CMK (cell line): ENCODE measurements around the gene OVCA2.

Experiments
- DNase-seq: peaks from one replicate; pipeline ENCODE4 v3.0.0-alpha.2; 2010; ENCODE audit warnings: low read depth

OVCA2 gene

DNA sequence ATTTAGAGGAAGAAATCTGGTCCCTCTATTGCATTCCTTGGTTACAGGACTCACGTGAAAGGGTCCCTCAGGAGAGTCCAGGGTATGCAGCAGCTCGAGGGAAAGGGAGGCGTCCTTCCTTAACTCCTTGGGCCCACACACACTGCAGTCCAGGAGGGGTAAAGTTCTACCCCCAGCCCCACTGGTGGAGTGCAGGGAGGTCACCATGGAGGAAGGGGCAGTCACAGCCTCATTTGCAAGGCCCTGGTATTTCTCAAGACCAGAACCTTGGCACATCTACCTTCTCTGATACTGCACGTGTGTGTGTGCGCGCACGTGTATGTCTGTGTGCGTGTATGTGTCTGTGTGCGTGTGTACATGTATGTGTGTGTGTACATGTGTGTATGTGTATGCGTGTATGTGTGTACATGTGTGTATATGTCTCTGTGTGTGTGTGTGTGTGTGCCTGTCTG, 24.2 kb downstream of the OVCA2 start:
- no peak for DNase-seq

DNA sequence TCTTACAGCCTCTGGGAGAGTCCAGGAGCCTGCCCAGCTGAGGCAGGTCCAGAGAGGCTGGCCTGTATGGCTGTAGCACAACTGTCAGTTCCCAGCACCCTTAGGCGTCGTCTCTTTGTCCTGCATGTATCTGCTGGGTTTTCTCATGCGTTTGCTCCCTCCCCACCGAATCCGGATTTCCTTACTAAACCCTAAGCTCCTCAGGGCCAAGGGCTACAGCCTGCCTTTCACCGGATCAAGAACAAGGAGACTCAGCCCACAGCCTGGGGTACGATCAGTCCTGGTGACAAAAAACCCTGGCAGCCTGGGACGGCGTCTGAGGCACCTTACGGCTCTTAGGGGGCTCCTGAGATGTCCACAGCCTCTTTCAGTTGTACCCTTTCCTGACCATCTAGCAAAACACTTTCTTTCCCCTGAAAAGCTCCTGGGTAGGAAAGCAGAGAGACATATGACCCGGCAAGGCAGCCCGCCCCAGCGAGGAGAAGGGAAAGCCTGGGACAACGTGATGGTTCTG, 25.3 kb downstream of the OVCA2 start:
- no peak for DNase-seq

DNA sequence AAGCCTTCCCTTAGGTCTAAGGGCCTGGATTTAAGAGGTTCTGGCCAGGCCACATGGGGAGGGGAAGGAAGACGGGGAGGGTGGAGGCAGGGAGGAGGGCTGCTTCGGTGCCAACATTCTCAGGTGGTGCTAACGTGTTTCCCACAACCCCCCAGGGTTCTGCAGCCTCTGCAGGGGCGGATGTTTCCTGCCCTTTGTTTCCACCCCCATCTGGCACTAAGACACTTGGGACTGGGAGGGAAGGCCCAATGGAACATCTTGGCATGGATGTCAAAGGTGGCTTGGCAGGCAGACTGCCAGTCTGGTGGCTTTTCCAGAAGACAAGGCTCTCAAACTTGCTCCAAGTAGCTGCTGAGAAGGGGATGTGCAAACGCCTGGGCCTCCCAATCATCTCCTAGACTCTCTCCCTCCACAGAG, 25.8 kb downstream of the OVCA2 start:
- no peak for DNase-seq

DNA sequence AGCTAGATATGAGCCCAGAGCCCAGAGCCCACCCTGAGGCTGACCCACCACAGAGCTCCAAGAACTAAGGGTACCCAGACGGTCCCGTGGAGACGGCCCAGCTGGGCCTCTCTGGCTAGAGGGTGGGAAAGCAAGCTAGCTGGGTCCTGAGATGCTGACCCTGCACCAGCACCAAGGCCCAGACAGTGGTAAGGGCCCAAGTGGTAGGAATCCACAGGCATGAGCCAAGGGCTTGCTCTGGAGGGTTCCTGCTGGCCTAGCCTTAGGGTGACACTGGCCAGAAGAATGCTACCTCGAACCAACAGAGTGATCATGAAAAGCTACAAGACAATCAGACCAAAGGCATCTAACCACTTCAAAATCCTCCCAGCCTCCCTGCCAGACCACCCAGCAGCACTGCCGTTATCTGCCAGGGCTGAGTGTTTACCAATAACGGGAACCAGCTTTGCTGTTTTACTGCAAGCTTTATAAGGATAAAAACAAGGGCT, 26.3 kb downstream of the OVCA2 start:
- DNase-seq = no peak

DNA sequence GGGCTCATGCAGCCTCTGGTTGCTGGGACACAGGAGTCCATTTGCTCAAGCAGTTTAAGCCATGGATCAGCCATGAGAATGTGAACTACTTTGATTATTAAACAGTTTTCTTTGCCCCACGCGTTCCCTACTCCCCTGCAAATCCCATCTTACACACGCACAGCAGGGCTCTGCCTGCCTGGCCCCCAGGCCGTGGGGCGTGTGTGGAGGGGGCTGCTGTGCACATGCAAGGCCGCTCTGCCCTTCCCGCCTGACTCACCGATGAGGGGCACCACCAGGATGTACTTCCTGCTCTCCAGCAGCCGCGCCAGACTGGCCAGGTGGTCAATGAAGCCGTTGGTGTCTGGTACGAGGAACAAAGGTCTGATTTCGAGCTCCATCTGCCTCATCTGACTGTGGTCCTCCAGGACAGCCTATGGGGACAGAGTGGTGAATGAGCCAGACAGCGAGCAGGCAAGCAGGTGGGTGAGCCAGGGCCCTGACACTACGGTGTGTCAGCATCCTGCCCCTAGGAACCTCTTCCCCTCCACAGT, 26.8 kb downstream of the OVCA2 start:
- no peak for DNase-seq

DNA sequence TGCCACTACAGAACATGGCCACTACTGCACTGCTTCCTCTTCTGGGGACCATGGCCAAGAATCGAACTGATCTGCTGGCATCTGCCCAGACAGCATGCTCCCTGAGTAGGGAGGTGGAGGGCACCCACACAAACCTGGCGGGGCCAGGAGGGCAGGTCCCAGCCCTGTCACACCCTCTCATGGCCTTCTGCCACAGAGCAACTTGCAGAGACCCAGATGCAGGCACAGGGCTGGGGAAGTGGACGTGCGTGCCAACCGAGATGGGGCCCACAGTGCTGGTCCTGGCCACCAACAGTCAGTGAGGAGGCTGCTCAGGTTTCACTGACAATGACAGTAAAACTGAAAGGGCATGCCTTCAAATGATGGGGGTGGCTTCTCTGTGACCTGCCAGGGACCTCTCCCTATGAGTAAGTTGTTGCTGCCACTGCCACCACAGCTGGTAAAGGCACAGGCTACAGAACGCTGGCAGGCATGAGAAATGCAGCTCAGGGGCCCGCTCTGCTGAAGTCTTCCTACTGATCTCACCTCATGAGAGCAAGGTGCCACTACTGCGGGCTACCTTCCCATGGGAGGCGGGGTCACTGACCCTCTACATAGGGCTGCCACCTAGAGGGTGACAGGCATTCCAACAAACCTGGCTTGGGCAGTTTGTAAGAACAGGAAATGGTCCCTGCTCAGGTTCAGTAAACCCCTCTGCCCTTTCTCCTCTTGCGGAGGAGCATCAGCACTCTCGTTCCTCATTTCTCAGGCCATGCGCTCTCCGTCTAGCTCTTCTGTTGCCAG, 28.6 kb downstream of the OVCA2 start:
- no peak for DNase-seq

DNA sequence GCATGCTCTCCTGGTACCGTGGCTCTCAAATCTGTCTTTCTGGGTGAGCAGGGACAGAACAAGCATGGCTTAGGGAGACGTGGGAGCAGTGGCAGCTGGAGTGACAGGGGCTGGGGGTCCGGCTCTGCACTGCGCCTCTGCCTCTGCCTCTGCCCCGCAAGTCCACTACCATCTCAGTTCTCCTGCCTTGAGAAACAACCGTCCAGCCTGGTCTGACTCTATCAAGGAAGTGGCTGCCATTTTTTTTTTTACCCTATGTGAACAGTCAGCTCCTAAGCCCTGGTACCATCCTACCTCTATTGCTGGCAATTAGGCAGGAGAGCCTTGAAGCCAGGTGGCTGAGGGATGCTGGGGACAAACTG, 29.2 kb downstream of the OVCA2 start:
- no peak for DNase-seq

DNA sequence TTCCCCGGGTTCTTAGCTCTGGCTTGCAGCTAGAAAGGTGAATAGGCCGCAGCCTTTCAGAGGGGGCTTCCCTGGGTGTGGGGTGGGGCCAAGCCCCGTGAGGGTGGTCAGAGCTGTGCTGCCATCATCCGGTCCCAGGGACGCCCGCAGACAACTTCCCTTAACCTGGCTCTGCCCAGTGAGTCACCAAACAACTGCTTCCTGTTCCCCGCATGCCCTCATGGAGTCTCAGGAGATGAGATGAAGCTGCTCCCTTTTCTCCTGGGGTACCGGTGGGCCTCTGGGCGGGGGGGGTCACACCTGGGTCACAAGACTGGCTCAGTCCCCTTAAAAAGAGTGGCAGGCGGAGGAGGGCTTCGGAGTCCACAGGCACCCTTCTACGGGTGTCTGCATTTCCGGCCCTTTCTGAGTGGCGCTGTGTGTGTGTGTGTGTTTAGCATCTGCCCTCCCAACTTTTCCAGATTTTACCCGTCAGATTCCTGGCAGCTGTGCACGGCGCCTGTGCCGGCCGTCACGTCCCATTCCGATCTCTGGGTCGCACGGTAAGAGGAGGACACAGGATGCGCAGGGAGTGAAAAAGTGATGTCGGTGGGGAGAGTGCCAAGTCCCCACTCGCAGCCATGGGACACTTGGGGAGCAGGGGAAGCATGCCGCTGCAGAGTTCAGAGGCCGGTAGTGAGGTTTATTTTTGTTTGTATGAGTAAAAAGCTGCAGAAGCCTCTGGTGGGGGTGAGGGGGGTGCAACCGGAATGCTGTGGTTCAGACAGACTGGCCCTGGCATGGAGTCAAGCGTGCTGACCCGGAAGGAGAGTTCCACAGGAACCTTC, 29.8 kb downstream of the OVCA2 start:
- no peak for DNase-seq

DNA sequence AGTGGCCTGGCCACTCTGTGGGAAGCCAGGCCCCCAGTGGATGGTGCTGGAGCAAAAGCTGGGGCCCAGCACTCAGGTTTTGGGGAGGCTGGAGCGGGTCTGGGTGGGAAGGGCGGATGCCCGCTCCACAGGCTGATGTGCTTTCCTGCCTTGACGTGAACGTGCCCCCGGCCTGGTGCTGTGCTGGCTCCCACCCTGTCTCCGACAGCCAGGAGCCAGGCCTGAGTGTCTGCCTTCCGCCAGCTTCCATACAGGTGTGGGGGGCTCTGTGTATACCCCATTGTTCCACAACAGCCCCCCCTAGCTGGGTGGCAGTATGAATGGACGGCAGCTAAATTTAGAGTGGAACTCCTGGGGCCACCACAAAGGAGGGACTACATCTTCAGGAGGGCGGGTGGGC, 33.1 kb downstream of the OVCA2 start:
- no peak for DNase-seq

DNA sequence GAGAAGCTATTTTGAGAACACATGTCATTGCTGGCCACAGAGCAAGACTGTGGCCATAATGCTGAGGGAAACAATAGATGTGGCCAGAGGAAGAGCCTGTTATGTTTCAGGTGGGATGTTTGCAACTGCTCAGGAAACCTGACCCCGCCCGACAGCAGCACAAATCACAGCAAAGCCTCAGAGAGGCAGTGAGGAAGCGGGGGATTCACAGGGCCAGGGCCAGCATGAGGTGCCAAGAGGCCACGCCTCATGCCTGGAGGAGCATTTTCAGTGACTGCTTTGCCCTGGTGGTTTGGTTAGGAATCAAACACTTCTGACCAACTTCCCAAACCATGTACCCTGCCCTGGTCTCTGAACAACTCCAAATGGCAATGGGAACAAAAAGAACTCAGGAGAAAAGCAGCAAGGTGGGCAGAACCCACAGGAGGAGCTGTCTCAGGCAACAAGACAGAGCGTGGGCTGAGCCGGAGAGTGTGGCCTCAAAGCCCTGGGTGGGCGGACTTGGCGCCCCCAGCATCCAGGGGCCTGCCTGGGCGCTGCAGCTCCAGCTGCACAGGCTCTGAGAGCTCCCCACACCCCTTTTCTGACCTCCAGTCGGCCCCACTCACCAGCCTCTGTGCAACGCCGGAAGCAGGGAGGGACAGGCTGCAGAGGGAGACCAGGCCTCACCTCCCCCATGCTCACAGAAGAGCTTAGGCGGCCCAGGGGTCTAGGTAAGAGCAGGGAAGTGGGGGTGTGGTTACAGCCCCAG, 33.7 kb downstream of the OVCA2 start:
- DNase-seq = no peak

DNA sequence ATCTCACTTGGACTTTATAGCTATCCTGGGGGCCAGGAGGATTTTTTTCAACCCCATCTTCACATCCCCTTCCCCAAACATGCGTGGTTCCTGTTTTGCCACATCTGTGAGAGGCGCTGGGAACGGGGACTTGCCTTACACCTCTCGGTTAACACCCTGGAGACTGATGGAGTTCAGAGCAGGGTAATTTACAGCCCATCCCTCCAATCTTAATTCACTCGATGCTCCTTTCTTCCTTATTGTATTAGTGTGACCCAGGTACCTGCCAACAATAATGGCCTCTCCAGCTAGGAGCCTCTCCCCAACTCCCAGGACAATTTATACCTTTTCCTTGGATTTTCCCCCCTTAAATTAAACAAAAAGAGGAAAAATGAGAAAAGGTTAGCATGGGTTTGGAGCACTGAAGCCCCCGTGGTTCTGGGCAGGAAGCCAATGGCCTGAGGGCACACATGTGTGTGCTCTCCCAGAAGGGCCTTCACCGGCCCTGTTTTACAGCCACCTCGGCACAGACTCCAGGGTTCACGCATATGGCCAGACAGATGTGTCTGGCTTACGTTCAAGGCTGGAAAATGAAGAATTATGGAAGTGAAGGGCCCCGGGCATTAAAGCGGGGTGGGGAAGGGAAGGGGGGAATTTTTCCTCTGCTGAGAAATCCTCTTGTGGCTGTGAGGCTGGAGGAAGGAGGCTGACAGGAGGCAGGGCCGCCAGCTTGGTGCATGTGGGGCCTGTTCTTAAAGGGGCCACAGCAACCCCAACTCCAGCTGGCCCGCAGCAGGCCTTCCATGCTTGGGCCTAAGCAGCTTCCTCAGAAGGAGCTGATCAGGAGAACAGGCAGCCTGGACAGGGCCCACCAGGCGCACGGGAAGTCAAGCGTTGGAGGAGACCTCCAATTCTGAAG, 34.5 kb downstream of the OVCA2 start:
- DNase-seq = no peak

DNA sequence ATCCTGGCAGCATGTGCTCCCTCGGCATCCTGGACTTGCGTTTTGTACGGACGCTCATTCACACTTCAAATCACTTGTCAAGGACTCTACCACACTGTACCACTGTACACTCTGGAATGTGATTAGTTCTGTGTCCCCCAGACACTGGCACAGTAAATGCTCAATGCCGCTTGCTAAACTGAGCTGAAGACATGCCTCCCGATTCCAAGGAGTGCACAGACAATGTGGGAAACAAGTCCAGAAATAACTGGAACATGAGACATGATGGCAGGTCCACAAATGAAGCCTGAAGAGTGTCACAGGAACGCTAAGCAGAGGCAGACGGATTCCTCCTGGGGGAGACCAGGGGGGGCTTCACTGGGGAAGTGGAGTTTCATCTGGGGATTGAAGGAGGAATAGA, 35.2 kb downstream of the OVCA2 start:
- DNase-seq = no peak

DNA sequence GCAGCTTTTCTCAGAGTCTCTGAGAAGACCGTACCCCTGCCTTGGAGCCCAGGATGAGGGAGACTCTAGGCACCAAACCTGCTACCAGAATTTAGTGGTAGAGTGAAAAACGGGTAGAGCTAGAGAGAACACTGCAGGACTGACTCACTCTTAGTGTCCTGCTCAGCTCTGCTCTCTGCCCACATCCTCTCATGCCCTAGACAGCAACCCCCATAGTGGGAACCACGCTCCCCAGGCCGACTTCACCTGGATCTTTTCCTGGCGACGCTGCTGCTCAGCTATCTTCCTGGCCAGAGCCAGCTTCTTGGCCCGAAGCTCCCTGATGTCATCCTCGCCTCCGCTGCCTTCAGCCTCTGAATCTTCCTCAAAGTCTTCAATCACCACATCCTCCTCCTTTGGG, 39.7 kb downstream of the OVCA2 start:
- DNase-seq = no peak

DNA sequence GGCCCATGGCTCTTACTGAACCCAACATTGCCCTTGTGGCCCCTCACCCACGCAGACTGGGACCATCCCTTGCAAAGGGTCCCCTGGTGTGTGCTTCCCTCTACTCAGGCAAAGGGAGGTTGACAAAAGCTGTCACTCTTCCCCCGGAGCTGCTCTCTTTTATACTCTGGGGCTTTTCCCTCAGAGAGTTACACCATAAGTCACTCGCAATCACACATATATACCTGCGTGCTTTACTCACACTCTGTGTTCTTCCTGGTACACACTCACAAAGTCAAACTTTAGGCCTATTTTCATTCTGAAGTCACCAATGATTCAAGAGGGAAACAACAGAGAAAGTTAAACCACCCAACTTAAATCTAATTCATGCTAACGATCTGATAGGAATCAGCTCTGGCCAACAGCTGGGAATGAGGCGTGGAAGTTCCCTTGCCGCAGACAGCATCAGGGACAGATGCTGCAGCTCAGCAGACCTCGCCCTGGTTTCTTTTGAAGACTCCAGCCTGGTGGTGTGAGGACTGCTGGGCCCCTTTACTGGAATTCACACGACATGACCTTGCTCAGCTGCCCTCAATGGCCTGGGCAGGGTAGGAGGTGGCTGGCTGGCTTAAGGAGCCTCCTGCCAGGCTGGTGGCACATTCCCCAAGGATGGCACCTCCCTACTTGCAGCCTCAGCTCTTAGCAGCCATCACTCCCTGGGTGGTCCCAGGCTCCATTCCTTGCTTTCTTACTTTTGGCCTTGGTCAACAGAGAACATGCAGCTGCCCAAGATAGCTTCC, 40.4 kb downstream of the OVCA2 start:
- no peak for DNase-seq

DNA sequence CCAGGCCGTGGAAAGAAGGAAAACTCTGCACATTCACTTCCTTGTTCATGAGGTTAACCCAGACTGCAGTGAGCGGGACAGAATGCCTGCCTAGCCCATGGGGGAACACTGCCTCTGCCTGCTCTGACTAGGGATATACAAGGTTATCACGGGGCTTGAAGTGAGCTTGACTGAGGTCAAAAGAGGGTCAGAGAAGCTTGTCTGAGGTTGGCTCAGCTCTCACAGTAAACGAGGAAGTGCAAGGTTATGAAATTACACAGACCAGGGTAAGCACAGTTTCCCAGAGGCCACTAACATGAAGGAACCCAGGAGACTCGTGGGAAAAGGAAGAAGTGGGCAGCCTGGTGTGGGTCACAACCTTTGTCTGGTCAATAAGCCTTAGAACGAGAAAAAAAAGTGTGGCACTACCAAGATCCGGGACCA, 41.8 kb downstream of the OVCA2 start:
- no peak for DNase-seq

DNA sequence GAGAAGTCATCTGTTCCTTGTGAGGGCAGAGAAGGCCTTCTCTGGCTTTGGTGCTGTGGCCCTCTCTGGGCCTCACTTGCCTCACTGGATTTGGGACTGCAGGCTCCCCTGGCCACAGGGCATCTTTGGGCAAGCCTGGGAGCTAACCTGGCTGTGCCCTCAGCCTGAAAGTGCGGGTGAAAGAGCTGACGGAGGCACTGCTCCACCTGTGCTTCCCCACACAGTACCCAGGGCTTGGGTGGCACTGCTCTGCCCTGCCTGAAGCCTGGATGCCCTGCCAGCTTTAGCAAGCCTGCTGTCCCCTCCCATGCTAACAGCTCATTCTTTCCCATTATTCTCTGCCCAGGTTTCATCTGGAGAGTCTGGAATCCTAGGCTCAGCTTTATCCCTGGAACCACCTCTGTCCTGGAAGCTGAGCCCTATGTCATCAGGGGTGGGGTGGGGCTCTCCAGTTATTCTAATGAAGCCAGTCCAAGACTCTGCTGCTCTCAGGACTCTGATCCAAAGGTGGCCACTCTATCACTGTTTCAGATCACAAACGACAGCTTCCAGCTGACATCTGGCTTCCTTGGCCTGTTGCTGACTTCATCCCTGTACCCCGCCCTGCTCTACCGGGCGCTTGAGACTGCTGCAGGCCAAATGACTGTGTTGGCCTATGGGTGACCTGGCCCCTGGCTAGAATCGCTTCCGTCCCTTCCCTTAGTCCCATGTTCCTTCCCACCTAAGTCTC, 42.4 kb downstream of the OVCA2 start:
- no peak for DNase-seq

DNA sequence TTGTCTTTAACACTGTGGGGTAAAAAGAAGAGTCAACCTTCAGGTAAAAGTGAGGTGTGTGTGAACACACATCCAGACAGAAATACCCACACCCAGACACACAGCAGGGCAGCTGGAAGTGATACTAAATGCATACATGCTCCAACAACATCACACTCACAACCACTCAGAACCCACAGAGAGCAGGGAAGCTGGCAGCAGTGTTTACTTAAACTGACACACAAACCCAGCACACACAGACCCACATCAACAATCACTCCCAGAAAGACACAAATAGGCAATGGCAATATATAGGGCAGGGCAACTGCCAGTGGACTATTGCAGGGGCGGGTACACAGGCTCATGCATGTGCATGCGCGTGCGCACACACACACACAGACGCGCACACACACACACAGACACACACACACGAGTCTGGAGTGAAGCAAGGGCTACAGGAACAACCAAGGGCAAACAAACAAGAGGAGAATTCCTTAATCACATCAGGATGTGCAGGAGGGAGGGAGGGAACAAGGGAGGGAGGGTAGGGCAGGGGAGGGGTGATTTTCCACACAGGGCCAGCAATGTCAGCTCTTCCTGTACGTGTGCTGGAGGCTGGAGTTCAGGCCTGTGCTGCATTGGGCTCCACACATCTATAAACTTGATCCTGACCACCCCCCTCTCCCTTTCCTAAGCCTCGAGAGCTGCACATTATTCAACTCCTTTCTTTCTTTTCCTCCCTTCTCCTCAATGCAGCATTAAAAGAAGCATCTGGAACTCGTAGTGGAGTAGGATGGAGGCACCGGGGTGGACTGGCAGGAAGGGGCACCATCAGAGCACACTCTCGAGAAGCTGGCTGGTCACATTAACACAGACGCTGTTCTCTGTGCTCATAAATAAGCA, 43.2 kb downstream of the OVCA2 start:
- no peak for DNase-seq

DNA sequence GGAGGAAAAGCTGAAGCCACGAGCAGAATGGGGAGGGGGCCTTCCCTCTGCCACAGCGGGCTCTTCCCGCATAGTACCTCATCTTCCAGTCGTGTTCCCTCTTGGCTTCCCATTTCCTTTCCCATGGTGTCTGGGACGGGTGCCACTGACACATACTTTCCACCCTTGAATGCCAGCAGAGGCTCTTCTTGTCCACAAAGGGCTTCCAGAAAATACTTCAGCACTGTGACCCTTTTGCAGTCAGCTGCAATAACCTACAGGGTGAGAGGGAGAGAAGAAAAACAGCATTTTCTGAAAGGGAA, 43.8 kb downstream of the OVCA2 start:
- DNase-seq = no peak

DNA sequence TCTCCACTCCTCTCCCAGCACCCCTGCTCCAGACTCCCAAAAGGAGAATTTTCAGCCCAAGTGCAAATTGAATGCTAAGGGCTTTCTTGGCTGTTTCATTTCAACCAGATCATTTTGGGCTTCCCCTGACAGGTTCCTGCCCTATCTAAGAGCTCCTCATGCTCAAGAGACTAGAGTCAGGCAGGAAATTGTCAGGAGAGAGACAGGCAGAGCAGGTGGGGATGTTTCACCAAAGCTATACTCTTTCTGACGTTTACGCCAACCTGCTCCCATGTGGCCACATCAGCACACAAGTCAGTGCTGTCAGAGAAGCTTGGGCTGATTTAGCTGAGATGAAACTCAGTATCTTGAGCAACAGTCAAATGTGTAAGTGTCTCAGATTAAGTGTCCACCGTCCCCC, 44.5 kb downstream of the OVCA2 start:
- no peak for DNase-seq
